IgD-negative memory B cell (primary cell): ENCODE results near the gene FMOD. TPM values are rescaled to one million over a fixed set of nuclear protein-coding genes. Genes with fewer than 3 reads are reported as not detected.
A peak's percentile ranks its signal among the peaks of the same experiment; 100 is the strongest.
"Not testable (repeated sequence)": the region's sequence is repeated elsewhere in the genome, so short reads cannot be mapped to it uniquely, and the experiment has no call there.

Source experiments
- H3K27ac Mint-ChIP-seq, 3 donors: one replicate each; pipeline ENCODE4 v1.8.0; 2020 to 2022; ENCODE audit warnings: mild to moderate bottlenecking in 3 of 3, mixed read lengths in 3 of 3, moderate library complexity in 1 of 3
- H3K27me3 Mint-ChIP-seq: one replicate; pipeline ENCODE4 v1.8.0; 2021; ENCODE audit warnings: mixed read lengths
- H3K36me3 Mint-ChIP-seq: one replicate; pipeline ENCODE4 v1.8.0; 2020; ENCODE audit warnings: mild to moderate bottlenecking, mixed read lengths
- H3K4me1 Mint-ChIP-seq, 3 donors: one replicate each; pipeline ENCODE4 v1.8.0; 2020 to 2022; ENCODE audit warnings: mixed read lengths in 3 of 3, mild to moderate bottlenecking in 1 of 3
- H3K4me3 Mint-ChIP-seq, 4 donors: one replicate each; pipeline ENCODE4 v1.8.0; 2020 to 2022; ENCODE audit warnings: mild to moderate bottlenecking in 4 of 4, mixed read lengths in 4 of 4, moderate library complexity in 3 of 4
- H3K9me3 Mint-ChIP-seq, 3 donors: one replicate each; pipeline ENCODE4 v1.8.0; 2020 to 2021; ENCODE audit warnings: mixed read lengths in 3 of 3, mild to moderate bottlenecking in 1 of 3
- polyA plus RNA-seq: library from polyadenylated mRNA; unstranded; fragments of 300-500 nt; fragmentation: Illumina TruSeq; gene quantifications from one replicate; pipeline ENCODE4 v1.2.3, GENCODE V29; 2021

The FMOD gene
- polyA plus RNA-seq, 1 donor from 2014 or later, result 0.28 TPM

GRCh38 chr1:203308328-203308922 lies 42.5 kb downstream of the FMOD start:
- Mint-ChIP-seq H3K9me3 (no peaks in the 10 kb centered on the region), H3K36me3 (peaks cover 37% of the 10 kb centered on the region), H3K27ac (peak overlapping the region; percentile 78 to 100 (median 99)), H3K4me1 (peaks cover 41 to 57% (median 56%) of the 10 kb centered on the region in 3 donors), H3K27me3 (no peaks in the 10 kb centered on the region), H3K4me3 (peak overlapping the region; percentile 95 to 99 (median 98))

- Mint-ChIP-seq H3K36me3 (peaks cover 35% of the 10 kb centered on the region), H3K4me3 (peak overlapping the region; percentile 95 to 99 (median 98)), H3K27ac (peak overlapping the region; percentile 56 to 100 (median 99)), H3K9me3 (no peaks in the 10 kb centered on the region), H3K4me1 (peaks cover 46 to 62% (median 59%) of the 10 kb centered on the region in 3 donors), H3K27me3 (no peaks in the 10 kb centered on the region)
Measured at GRCh38 chr1:203307641-203308126, 43.2 kb downstream of the FMOD start.

DNA sequence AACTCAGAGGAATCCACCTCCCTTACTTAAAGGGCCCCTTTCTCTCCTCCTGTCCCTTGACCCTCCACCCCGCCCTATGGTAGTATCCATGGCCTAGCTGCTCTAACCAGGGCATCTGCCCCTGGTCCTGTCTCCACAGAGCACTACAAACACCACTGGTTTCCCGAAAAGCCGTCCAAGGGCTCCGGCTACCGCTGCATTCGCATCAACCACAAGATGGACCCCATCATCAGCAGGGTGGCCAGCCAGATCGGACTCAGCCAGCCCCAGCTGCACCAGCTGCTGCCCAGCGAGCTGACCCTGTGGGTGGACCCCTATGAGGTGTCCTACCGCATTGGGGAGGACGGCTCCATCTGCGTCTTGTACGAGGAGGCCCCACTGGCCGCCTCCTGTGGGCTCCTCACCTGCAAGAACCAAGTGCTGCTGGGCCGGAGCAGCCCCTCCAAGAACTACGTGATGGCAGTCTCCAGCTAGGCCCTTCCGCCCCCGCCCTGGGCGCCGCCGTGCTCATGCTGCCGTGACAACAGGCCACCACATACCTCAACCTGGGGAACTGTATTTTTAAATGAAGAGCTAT lies 43.9 kb downstream of the FMOD start:
- peaks cover 49 to 64% (median 64%) of the 10 kb centered on the region in 3 donors for H3K4me1 Mint-ChIP-seq
- peak overlapping the region; percentile 96 to 100 (median 99) for H3K27ac Mint-ChIP-seq
- peaks cover 35% of the 10 kb centered on the region for H3K36me3 Mint-ChIP-seq
- no peaks in the 10 kb centered on the region for H3K27me3 Mint-ChIP-seq
- peak overlapping the region; percentile 95 to 99 (median 98) for H3K4me3 Mint-ChIP-seq
- no peaks in the 10 kb centered on the region for H3K9me3 Mint-ChIP-seq

DNA sequence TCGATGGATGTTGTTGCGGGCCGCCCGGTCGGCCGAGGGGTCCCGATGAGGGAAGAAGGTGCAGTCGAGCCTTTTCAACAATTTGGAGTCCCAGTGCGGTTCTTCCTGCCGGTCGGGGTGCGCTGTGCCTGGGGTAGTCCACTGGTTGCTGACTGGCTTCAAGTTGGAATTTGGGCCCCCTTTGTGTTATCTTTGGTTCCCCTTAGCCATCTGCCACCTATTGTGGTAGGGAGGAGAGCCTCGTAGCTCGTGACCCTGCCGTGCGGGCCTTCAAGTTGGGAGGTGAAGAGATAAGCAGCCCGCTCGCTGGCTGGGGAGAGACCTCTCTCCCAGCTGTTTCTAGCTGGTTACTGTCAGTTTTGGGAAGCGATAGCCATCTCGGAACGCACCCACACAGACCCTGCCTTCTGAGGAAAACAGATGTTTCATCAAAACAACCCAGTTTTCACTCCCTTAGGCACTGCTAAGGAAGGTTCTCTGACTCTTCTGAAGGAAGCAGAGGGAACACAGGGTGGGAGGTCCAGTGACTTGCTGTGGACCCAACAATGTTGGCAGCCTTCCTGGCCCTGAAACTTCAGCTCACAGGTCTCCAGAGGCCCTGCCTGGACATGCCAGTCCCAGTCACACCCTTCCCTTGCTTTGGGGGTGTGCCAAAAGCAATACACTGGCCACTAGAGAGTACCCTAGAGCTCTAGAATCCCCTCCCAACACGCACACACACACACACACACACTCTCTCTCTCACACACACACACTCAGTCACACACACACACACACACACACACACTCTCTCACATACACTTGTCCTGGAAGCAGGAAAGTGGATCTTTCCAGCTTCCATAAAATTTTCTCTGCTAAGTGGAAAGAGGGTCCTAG lies 44.6 kb downstream of the FMOD start:
- Mint-ChIP-seq H3K27me3 (no peaks in the 10 kb centered on the region), H3K4me1 (peaks cover 42 to 60% (median 59%) of the 10 kb centered on the region in 3 donors), H3K9me3 (no peaks in the 10 kb centered on the region), H3K36me3 (peaks cover 35% of the 10 kb centered on the region), H3K27ac (peak overlapping the region; percentile 96 to 100 (median 99)), H3K4me3 (peak overlapping the region; percentile 95 to 99 (median 98))

- Mint-ChIP-seq H3K27me3 (no peaks in the 10 kb centered on the region), H3K27ac (peak overlapping the region; percentile 96 to 100 (median 99)), H3K4me3 (peak overlapping the region; percentile 95 to 99 (median 98)), H3K9me3 (no peaks in the 10 kb centered on the region), H3K4me1 (peaks cover 39 to 61% (median 60%) of the 10 kb centered on the region in 3 donors), H3K36me3 (peaks cover 31% of the 10 kb centered on the region)
Measured at GRCh38 chr1:203305809-203306088, 45.2 kb downstream of the FMOD start.

DNA sequence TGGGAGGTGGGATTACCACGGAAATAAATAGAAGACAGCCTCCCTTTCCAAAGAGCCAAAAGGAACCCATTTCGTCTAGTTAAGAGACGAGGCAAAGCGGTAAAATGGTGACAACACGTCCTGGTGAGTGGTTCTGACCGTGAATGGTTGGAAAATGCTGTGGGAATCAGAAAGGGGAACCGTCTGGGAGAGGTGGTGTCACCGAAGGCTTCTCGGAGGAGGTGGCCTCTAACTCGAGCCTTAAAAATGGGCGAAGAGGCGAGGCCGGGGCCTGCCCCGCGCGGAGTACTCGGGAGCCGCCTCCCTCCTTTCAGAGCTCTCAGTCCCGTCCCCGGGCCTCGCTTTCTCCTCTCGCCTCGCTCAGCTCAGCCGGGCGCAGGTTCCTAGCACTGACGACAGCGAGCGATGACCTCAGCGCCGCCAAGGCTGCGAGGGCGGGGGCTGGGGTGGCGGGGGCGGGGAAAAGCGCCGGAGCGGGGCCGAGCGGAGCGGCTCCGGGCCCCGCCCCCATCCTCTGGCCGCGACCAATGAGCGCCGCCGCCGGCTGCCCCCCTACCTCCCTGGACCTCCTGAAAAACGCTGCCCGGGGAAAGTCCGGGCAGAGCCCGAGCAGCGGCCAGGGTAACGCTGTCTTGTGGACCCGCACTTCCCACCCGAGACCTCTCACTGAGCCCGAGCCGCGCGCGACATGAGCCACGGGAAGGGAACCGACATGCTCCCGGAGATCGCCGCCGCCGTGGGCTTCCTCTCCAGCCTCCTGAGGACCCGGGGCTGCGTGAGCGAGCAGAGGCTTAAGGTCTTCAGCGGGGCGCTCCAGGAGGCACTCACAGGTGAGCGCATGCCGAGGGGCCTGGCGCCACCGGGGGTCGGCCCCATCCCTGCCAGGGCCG lies 45.8 kb downstream of the FMOD start, which contains the start of gene BTG2:
TSS of gene BTG2 (plus strand) at position 601 of the 890 bp plus-strand sequence. CDS start at position 689, 88 bp downstream.
- H3K4me1 Mint-ChIP-seq, result peaks cover 43 to 62% (median 62%) of the 10 kb centered on the region in 3 donors
- H3K9me3 Mint-ChIP-seq, result no peaks in the 10 kb centered on the region
- no peaks in the 10 kb centered on the region for H3K27me3 Mint-ChIP-seq
- peak within 1 kb of the TSS; percentile 95 to 99 (median 98) for H3K4me3 Mint-ChIP-seq
- peaks cover 31% of the 10 kb centered on the region for H3K36me3 Mint-ChIP-seq
- H3K27ac Mint-ChIP-seq, result peak within 1 kb of the TSS; percentile 98 to 100 (median 99)

DNA sequence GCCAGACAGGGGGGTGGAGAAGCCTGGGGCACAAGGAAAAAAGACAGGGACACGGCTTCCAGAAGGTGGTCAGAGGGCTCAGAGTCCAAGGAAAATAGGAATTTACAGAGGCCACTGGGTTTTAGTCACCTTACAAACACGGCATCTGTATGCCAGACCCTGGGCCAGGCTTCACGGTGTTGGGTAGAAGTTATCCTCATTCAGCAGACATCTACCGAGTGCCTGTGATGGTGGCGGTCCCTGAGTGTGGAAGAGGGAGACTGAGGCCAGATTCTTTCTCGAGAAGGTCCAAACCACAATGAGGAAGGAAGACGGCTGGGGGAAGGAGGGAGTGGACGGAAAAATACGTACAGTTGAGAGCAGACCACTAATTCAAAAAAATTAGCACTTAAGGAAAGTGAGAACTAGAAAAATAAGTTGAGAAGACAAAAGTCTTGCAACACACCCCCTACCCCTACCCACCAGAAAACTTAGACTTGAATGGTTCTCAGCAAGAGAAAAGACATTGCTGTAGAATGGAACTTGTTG lies 46.5 kb downstream of the FMOD start:
- Mint-ChIP-seq H3K27me3 (no peaks in the 10 kb centered on the region), H3K4me3 (peak overlapping the region; percentile 95 to 99 (median 98)), H3K4me1 (peaks cover 40 to 60% (median 60%) of the 10 kb centered on the region in 3 donors), H3K36me3 (peaks cover 25% of the 10 kb centered on the region), H3K27ac (peak overlapping the region; percentile 98 to 100 (median 99)), H3K9me3 (no peaks in the 10 kb centered on the region)

GRCh38 chr1:203302894-203303293 lies 48.0 kb downstream of the FMOD start:
- Mint-ChIP-seq H3K4me3 (peak overlapping the region in 3 of 4 donors; percentile 79 to 98 (median 95)), H3K36me3 (peaks cover 13% of the 10 kb centered on the region)

GRCh38 chr1:203302456-203302855 lies 48.5 kb downstream of the FMOD start:
- peak overlapping the region in 2 of 3 donors; percentile 80 to 99 for H3K27ac Mint-ChIP-seq
- no peaks in the 10 kb centered on the region for H3K9me3 Mint-ChIP-seq
- H3K4me3 Mint-ChIP-seq, result peak overlapping the region in 1 of 4 donors; percentile 95

More at GRCh38 chr1:203302894-203303293, 48.0 kb downstream of the FMOD start:
- peaks cover 46 to 59% (median 58%) of the 10 kb centered on the region in 3 donors for H3K4me1 Mint-ChIP-seq
- no peaks in the 10 kb centered on the region for H3K9me3 Mint-ChIP-seq
- peak overlapping the region; percentile 98 to 100 (median 99) for H3K27ac Mint-ChIP-seq
- no peaks in the 10 kb centered on the region for H3K27me3 Mint-ChIP-seq

GRCh38 chr1:203301331-203301668 lies 49.6 kb downstream of the FMOD start:
- Mint-ChIP-seq H3K36me3 (peaks cover 4% of the 10 kb centered on the region), H3K4me3 (peak overlapping the region in 3 of 4 donors; percentile 25 to 48 (median 27)), H3K4me1 (peaks cover 60 to 73% (median 68%) of the 10 kb centered on the region in 3 donors), H3K9me3 (no peaks in the 10 kb centered on the region), H3K27me3 (no peaks in the 10 kb centered on the region), H3K27ac (peak overlapping the region; percentile 59 to 91 (median 91))

More at GRCh38 chr1:203302456-203302855, 48.5 kb downstream of the FMOD start:
- Mint-ChIP-seq H3K27me3 (no peaks in the 10 kb centered on the region), H3K4me1 (peaks cover 50 to 62% (median 60%) of the 10 kb centered on the region in 3 donors), H3K36me3 (peaks cover 8% of the 10 kb centered on the region)

GRCh38 chr1:203300441-203301330 lies 50.2 kb downstream of the FMOD start:
- Mint-ChIP-seq H3K4me3 (peak overlapping the region; percentile 25 to 80 (median 58)), H3K4me1 (peaks cover 65 to 79% (median 73%) of the 10 kb centered on the region in 3 donors), H3K27me3 (peaks cover 2% of the 10 kb centered on the region), H3K27ac (peak overlapping the region; percentile 59 to 91 (median 91)), H3K36me3 (peaks cover 1% of the 10 kb centered on the region), H3K9me3 (no peaks in the 10 kb centered on the region)

DNA sequence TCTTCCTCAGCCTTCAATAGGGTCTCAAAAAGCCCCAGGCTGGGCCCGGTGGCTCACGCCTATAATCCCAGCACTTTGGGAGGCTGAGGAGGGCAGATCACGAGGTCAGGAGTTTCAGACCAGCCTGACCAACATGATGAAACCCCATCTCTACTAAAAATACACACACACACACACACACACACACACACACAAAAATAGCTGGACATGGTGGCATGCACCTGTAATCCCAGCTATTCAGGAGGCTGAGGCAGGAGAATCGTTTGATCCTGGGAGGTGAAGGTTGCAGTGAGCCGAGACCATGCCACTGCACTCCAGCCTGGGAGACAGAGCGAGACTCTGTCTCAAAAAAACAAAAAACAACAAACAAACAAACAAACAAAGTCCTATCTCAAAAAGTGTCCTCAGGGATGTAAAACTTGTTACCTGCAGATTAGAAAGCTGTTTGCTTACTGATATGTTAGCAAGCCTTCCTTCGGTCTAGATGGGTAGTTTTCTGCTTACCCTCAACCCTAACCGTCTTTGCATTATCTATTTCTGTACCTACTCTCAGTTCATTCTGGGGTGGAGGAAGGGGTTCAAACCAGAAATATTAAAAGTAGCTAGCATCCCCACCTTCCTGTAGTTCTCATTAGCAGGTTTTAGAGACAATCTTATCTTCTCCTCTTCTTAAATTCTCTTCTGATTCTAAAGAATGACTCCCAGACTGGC lies 51.0 kb downstream of the FMOD start:
- Mint-ChIP-seq H3K4me3 (peak overlapping the region; percentile 25 to 80 (median 58)), H3K27ac (peak overlapping the region; percentile 59 to 91 (median 91)), H3K4me1 (peaks cover 73 to 86% (median 80%) of the 10 kb centered on the region in 3 donors)
- H3K27me3 Mint-ChIP-seq, H3K36me3 Mint-ChIP-seq, H3K9me3 Mint-ChIP-seq: not testable (repeated sequence)
